Left renal pelvis (tissue), 4 donors: ENCODE measurements around the gene SRRM3. TPM values are rescaled to one million over a fixed set of nuclear protein-coding genes. Genes with fewer than 3 reads are reported as not detected.
"Not testable (repeated sequence)": the region's sequence is repeated elsewhere in the genome, so short reads cannot be mapped to it uniquely, and the experiment has no call there.

Experiments used
- DNase-seq, 4 donors: peaks; one replicate each; pipeline ENCODE4 v3.0.0-alpha.2; 2013; ENCODE audit warnings: low read depth in 4 of 4, low spot score in 3 of 4
- polyA plus RNA-seq, 4 donors: library from polyadenylated mRNA; unstranded; fragments of 120-200 nt; gene quantifications; one replicate each; pipeline ENCODE4 v1.2.1, GENCODE V29; 2013; ENCODE audit not compliant: insufficient read length in 4 of 4

Gene SRRM3
- polyA plus RNA-seq, 4 donors, result 0.14 to 2.2 (median 1.2) TPM

DNA sequence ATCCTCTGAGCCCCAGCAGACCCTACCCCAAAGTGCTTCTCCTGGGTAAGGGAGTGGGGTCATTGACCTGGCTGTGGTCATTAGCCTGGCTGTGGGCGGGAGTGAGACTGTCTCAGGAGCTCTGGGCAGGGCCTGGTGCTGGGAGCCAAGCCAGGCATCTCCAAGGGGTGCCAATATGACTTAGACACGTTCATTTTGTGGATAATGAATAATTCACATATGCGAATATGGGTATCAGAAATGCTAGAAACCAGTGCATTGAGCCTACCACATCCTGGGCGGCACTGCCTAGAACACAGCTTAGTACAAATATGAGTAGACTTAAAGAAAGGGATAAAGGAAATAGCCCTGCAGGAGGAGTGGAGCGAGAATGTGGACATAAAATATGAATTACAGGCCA, 14.4 kb upstream of the SRRM3 start:
- DNase-seq, result no peak

DNA sequence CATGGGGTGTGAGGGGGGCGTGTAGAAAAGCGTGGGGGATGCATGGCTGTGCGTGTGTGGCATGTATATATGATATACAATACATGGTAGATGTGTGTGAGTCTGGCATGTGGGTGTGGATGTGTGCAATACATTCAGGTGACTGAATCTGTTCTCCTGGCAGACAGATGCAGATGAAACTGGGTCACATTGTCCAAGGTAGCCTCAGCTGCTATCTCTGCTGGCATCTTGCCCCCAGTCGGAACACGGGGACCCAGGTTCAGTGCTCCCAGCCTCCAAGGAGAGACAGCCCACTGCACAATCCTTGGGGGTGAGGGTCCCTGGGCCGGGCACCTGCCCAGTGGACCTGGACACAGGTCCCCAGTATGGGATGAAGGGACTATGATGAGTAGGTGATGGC, 12.4 kb upstream of the SRRM3 start:
- DNase-seq, result no peak

DNA sequence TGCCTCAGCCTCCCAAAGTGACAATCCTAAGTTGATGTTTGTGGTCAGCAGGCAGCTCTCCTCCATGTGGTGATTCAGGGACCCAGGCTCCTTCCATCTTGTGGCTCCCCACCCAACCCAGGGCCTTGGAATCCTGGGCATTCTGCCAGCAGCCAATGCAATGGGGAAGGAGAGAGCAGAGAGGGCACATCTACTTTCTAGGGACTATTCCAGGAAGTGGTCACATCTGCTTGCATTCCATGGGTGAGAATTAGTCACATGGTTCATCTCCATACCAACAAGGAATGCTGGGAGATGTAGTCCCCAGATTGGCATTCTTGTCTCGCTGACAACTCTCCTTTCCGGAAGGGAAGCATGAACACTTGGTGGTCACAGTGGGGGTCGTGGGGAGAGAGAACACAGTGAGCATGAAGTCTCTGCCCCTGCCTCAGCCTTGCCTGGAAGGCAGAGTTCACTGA, 9.9 kb upstream of the SRRM3 start:
- DNase-seq, result no peak

DNA sequence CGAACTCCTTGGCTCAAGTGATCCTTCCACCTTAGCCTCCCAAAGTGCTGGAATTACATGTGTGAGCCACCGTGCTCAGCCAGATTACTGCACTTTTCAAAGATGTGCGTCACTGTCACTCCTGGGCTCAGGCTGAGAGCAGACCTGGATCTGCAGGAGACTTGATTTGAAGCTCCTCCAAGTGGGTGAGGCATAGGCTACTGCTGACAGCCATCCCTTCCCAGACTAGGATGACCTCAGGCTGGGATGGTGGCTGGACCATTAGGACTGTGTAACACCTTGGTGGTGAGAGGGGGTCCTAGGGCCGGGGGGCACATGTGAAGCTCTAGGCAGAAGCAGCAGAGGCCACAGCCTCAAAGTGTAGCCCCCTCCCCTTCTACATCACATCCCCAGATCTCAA, 8.2 kb upstream of the SRRM3 start:
- DNase-seq, result no peak

DNA sequence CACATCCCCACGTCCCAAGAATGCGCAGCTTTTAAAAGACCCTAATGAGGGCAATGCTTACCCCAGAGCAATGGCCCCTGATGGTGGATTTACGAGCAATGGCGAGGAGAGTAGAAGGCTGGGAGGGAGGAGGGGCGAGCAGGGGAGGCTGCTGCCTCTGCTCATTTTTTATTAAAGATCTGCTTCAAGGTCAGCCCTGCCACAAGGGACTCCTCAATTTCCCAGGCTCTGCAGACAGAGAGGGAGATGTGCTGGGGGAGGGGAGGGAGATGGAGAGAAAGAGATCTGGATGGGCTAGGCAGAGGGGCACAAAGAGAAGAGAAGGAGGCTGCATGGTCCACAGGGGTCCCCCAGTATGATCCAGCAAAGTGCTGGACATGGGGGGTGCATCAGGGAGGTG, 7.8 kb upstream of the SRRM3 start:
- DNase-seq, result no peak

DNA sequence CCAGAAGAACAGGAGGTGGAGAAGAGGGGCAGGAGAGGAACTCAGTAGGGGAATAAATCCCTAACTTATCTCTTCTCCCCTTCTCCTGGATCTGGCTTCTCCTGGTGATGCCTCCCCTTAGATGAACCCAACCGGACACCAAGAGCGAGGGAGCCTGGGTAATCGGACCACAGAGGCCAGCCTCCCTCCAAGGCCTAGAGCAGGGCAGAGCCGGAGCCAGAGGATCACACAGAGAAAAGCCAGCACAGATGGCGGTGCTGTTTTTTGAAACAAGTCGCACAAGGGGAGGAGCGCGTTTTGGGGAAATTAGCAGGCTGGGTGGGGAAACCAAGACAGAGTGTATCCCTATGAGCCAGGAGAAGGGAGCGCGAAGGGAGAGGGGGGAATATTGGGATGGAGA, 4.9 kb upstream of the SRRM3 start:
- DNase-seq, result no peak

- no peak for DNase-seq
Measured at GRCh38 chr7:76198202-76198601, 3.5 kb upstream of the SRRM3 start.

- no peak for DNase-seq
Measured at GRCh38 chr7:76202666-76203030, 952 bp downstream of the SRRM3 start.

- DNase-seq, result no peak
Measured at GRCh38 chr7:76204147-76204546, 2.5 kb downstream of the SRRM3 start.

GRCh38 chr7:76206633-76207032, 4.9 kb downstream of the SRRM3 start:
- DNase-seq, result no peak

GRCh38 chr7:76209310-76209709, 7.6 kb downstream of the SRRM3 start:
- DNase-seq, result no peak

DNA sequence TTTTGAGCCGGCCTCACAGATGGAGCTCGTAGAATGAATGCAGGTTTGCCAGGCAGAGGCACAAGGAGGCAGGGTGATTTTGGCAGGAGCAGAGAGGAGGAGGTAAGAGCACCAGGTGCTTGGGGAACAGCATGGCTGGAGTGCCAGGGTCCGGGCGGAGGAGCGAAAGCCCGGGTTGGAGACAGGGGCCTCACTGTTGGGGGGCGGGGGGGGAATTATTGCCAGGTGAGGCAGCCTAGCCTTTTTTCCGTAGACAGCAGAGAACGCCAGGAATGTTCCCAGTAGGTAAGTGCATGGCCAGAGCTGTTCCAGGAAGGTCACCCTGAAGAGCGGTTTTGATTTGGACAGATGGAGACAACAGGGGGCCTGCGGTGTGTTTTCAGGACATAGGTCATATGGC, 9.5 kb downstream of the SRRM3 start:
- DNase-seq, result no peak

GRCh38 chr7:76215349-76215748, 13.7 kb downstream of the SRRM3 start:
- DNase-seq, result not testable (repeated sequence)

DNA sequence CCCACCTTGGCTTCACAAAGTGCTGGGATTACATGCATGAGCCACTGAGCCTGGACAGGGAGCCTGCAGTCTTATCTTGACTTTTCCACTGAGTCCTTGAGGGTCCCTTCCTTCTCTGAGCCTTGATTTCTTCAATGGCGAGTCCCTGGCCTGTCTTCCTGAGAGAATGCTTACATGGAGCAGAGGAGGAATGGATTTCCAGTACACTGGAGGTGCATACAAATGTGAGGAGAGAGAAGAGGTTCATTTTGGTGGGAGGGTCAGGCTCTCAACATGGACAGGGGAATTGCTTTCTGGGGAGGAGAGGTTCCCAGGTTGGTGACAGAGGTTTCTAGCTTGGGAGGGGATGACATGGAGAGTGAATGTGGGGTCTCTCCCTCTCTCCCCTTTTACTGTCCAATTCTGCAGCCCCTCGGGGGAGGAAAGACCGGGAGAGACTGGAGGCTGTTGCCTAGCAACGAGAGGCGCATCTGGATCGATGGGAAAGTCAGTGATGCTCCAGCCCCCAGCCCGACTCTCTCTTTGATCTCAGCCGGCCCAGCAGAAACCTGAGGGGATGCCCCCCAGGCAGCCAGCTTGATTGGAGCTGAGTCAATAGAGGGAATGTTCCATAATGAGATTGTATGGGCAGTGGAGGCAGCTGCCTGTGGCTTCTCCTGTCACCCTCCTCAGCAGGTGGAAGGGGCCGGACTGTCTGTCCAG, 14.8 kb downstream of the SRRM3 start:
- no peak for DNase-seq

DNA sequence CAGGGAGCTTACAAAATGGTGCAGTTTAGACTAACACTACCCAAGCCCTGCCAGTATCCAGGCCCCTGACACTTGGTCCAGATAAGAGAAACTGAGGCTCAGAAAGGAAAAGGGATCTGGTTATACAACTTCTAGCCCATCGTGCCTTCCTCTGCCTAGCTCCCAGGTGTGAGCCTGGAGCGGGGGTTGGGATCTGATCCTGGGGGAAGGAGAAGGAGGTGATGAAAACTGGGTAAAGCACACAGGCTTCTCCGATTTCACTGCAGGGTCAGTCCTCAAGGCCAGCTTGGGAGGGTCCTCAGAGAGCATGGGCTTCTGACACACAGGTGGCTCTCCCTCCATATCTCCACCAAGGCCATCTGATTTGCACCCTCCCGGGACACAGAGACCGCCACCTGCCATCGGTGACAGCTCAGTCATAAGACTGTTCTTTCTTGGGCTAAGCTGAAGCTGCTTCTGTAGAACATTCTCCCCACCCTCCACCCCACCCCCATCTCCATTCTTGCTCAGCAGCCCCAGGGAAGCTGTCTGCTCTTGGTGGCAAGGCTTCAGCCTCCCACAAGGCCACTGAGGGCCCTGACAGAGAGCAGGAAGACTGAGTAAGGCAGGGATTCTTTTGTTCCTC, 16.4 kb downstream of the SRRM3 start:
- no peak for DNase-seq

DNA sequence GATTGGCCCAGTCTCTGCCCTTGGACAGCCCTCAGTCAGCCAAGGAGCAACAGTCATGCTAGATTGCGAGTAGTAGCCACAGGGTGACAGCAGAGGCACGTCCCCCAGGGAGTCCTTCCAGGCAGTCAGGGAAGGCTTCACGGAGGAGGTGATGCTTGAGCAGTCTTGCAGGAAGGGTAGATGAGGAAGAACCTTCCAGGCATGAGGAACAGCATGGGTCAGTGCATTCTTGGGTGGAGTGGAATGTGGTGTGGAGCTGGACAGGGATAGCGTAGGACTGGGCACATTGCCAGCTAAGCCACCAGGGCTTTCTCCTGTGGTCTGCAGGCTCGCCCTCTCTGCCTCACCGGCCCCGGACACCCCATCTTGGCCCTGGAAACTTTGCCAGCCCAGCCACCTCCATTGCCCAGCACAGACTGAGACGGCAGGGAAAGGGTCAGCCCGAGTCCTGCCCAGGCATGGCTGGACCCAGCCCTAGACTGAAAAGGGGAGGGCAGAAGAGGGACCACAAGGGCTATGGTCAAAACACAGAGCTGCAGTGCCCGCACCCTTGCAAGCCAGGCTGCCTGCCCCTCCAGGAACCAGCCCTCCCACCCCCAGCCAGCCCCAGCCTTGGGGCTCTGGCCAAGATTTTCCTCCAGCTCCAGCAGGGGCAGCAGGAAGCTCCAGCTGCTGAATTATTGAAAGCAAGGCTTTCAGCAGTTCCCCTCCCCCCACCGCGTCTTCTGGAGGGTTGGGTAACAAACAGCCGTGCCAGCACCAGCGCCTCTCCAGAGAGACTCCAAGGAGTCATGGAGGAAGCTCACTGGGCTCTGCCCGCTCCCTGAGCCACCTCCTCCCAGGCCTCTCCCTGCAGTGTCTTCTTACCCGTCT, 18.7 kb downstream of the SRRM3 start:
- DNase-seq, result no peak

GRCh38 chr7:76222333-76222732, 20.6 kb downstream of the SRRM3 start:
- DNase-seq, result no peak

DNA sequence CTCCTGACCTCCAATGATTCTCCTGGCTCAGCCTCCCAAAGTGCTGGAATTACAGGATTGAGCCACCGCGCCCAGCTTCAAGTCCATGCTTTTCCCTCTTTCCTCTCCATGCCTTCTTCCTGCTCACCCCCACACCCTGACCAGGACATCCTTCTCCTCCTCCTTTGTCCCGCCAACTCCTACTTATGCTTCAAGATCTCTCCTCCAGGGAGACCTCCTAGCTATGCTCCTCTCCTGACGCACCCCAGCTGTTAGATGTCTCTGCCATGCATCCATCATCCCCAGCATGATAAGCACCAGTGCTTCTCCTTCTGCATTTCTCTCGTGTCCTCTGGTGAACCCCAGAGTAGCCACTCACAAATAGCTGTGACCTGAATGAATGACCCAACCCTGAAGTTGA, 21.1 kb downstream of the SRRM3 start:
- no peak for DNase-seq

DNA sequence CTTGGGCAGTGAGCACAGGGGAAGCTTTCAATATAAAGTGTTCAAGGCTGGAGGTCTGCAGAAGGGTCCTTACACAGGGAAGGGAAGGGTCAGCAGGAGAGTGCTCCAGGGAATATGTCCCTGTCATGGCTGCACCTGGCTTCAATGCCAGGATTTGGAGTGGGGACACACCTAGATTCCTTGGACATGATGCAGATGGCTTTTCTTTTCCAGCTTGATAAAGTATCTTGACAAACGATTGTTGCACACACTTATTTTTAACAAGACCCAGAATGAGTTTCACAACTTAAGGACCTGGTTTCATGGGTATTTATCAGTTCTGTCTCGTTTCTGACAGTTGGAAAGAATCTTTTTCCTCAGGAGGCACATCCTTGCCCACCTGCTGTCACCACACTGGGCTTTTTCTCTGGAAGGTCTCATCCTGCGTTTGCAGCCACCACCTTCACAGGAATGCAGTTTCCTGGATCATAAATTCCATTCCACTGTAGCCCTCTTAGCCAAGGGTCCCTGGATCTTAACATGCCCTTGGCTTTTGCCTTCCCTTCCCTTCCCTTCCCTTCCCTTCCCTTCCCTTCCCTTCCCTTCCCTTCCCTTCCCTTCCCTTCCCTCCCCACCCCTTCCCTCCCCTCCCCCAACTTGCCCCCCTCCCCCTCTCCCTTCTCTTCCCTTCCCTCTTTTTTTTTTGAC, 21.7 kb downstream of the SRRM3 start:
- no peak for DNase-seq

DNA sequence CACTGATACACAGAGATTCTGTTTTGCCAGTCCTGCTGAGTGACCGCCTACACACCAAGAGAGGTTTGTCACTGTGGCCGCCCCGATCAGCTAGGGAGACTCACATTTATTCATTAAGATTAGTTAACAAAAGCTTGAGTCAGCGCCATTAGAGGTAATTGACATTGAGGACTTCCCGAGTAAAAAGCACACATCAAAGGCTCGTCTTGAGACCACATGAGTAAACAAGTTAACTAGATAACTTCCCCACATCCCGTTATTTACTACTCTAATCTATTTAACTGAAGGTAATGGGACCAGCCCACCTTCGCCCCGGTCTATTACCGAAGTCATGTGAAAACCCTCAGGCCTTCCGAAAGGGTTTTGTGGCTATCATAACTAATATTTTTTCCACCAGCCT, 23.0 kb downstream of the SRRM3 start:
- DNase-seq, result no peak

DNA sequence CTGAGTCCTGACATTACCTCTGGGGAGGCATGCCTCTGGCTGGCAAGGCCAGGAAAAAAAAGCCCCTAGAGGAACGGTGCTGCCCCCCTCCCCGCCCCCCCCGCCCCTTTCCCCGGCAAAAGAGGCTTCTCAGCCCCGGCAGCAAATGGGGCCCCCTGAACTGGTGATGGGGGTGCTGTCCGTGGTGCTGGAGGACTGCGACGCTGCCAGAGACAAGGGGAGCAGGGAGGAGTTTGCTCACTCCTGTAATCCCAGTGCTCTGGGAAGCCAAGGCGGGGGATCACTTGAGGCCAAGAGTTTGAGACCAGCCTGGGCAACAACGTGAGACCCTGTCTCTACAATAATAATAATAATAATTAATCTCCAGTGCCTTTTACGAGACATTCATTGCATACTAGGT, 23.7 kb downstream of the SRRM3 start:
- DNase-seq, result peak in 1 of 4 donors; percentile 29
